HepG2 (cell line): ENCODE measurements around the gene CCDC57. TPM values are rescaled to one million over a fixed set of nuclear protein-coding genes. Genes with fewer than 3 reads are reported as not detected.

Experiments used
- ATF5 ChIP-seq: sonication (generic); formaldehyde crosslinking; IDR thresholded peaks from 2 replicates; pipeline ENCODE4 v1.4.0; 2020; ENCODE audit warnings: mild to moderate bottlenecking, low read depth, missing genetic modification reagents
- HNRNPL ChIP-seq: fragments of 200-400 bp; formaldehyde crosslinking; IDR thresholded peaks from 2 replicates; pipeline ENCODE4 v1.6.1; 2017; ENCODE audit warnings: mild to moderate bottlenecking, low read depth, low read length
- HOXA7 ChIP-seq: sonication (generic); formaldehyde crosslinking; IDR thresholded peaks from 2 replicates; pipeline ENCODE4 v1.8.1; 2022; ENCODE audit warnings: mild to moderate bottlenecking, missing genetic modification reagents, moderate library complexity
- JUN ChIP-seq: sonication (generic); formaldehyde crosslinking; IDR thresholded peaks from 2 replicates; pipeline ENCODE4 v1.4.0; 2020; ENCODE audit warnings: mild to moderate bottlenecking, missing genetic modification reagents
- KLF16 ChIP-seq, 2 experiments: sonication (generic) in 1 of 2; formaldehyde crosslinking in 1 of 2; IDR thresholded peaks; 2 replicates each; pipeline versions ENCODE4 v1.6.1 to v1.8.0; 2016 to 2023; ENCODE audit warnings: missing genetic modification reagents in 2 of 2, missing compliant biosample characterization in 1 of 2
- MTERF4 ChIP-seq: sonication (generic); formaldehyde crosslinking; IDR thresholded peaks from 2 replicates; pipeline ENCODE4 v1.8.0; 2023; ENCODE audit warnings: mild to moderate bottlenecking, missing genetic modification reagents
- PHF5A ChIP-seq: IDR thresholded peaks from one replicate; pipeline ENCODE4 v1.6.1; 2018; ENCODE audit warnings: low read depth, missing genetic modification reagents; ENCODE audit not compliant: unreplicated experiment
- POGZ ChIP-seq: sonication (generic); formaldehyde crosslinking; IDR thresholded peaks from 2 replicates; pipeline ENCODE4 v1.4.0; 2020; ENCODE audit warnings: mild to moderate bottlenecking, missing genetic modification reagents
- ZNF18 ChIP-seq: sonication (generic); formaldehyde crosslinking; IDR thresholded peaks from 2 replicates; pipeline ENCODE4 v1.8.0; 2022; ENCODE audit warnings: mild to moderate bottlenecking, missing genetic modification reagents; ENCODE audit not compliant: insufficient replicate concordance
- ZNF256 ChIP-seq: sonication (generic); formaldehyde crosslinking; conservative IDR thresholded peaks from 2 replicates; pipeline ENCODE4 v1.4.0; 2020; ENCODE audit warnings: missing genetic modification reagents
- ZNF331 ChIP-seq: sonication (generic); formaldehyde crosslinking; IDR thresholded peaks from 2 replicates; pipeline ENCODE4 v1.4.0; 2020; ENCODE audit warnings: missing genetic modification reagents
- ZNF441 ChIP-seq: sonication (generic); formaldehyde crosslinking; IDR thresholded peaks from 2 replicates; pipeline ENCODE4 v1.7.0; 2021; ENCODE audit warnings: missing genetic modification reagents, borderline replicate concordance
- polyA plus RNA-seq, 8 experiments: library from polyadenylated mRNA; depleted of rRNA in 3 of 8; stranded (reverse) in 7 of 8; unstranded in 1 of 8; fragments of >200 nt; fragmentation: Illumina TruSeq in 4 of 8; extraction: Trizol in 4 of 8; gene quantifications; 2 replicates each; pipeline versions ENCODE4 v1.2.1 to v1.2.3, GENCODE V29; 2011 to 2016; ENCODE audit warnings: low read depth in 4 of 8, missing spikeins in 1 of 8, mixed read lengths in 1 of 8; ENCODE audit not compliant: insufficient read depth in 1 of 8
- total RNA-seq, 5 experiments: library from RNA; depleted of rRNA; stranded (reverse); fragments of >200 nt; fragmentation: Illumina TruSeq; extraction: Trizol; gene quantifications; 2 replicates each; pipeline ENCODE4 v1.2.3, GENCODE V29; 2016; ENCODE audit warnings: low read depth in 1 of 5
- TF ChIP-seq, protein P1 (sequence below): sonication (generic); formaldehyde crosslinking; IDR thresholded peaks from 2 replicates; pipeline ENCODE4 v1.4.0; 2020; ENCODE audit warnings: mild to moderate bottlenecking, missing genetic modification reagents
- TF ChIP-seq, protein P2 (sequence below): sonication (generic); formaldehyde crosslinking; IDR thresholded peaks from 2 replicates; pipeline ENCODE4 v1.4.0; 2020; ENCODE audit warnings: mild to moderate bottlenecking, missing genetic modification reagents
- TF ChIP-seq, protein P3 (sequence below): IDR thresholded peaks from 2 replicates; pipeline ENCODE4 v1.6.1; 2016; ENCODE audit warnings: missing compliant biosample characterization, missing genetic modification reagents, borderline replicate concordance
- TF ChIP-seq, protein P4 (sequence below), 2 experiments: sonication (generic) in 1 of 2; formaldehyde crosslinking in 1 of 2; IDR thresholded peaks; 2 replicates each; pipeline versions ENCODE4 v1.4.0 to v1.6.1; 2016 to 2020; ENCODE audit warnings: borderline replicate concordance in 1 of 2, low read depth in 1 of 2, mild to moderate bottlenecking in 1 of 2, missing genetic modification reagents in 1 of 2

Gene CCDC57
- total and polyA plus RNA-seq, 2 of the 13 experiments (the other 11 are each of a cell fraction or from before 2014, with no cell fraction given) = 59.3 to 59.9 TPM

DNA sequence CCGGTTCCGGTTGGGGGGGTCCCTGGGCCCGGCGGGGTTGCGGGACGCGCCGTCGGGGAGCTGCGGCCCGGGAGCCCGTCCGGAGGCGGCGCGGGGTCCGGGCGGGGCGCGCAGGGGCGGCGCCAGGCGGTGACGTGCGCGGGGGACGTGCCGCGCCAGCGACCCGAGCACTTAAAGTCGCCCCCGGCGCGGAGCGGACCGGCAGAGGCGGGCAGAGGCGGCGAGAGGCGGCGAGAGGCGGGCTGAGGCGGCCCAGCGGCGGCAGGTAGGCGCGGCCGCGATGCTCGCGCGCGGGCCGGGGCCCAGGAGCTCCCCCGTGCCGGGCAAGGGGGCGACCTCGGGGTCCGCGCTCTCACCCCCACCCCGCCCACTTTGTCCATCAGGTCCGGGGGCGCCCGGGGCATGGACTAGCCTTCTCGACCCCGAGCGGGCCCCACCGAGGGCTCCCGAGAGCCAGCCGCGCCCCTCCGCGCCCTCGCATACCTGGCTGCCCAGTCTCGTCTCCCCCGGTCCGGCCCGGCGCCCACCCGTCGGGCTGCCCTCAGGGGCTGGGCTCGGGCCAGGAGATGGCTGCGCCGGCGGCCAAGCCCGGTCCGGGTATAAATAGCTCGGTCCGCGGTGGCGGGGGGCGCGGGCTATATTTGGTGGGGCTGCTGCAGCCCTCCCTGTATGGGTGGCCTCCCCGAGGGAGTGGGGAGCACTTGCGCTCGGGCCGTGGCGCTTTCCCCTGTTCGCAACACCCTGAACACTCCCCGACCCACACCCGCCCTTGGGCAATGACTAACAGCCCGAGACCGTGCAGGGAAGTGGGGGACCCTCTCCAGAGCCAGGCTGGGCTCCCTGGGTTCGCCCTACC is 16.4 kb upstream of the CCDC57 start, which contains the start of gene SLC16A3 (continued):
- TF ChIP-seq, protein P1, sequence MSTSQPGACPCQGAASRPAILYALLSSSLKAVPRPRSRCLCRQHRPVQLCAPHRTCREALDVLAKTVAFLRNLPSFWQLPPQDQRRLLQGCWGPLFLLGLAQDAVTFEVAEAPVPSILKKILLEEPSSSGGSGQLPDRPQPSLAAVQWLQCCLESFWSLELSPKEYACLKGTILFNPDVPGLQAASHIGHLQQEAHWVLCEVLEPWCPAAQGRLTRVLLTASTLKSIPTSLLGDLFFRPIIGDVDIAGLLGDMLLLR = no peak
- TF ChIP-seq ZNF441 (CRISPR knock-in tag) (peak; percentile 41; the same call in 1 of the 2 replicates), ZNF331 (0 out of 2 replicates have a peak, but pooled peaks have one; percentile 58), PHF5A (CRISPR knock-in tag) (no peak), KLF16 (CRISPR knock-in tag; IDR thresholded peaks at IDR 0.05) (no peak), HOXA7 (no peak), HNRNPL (no peak; the same call in 1 of the 2 replicates), ZNF256 (CRISPR knock-in tag) (no peak), JUN (CRISPR knock-in tag) (no peak), ATF5 (CRISPR knock-in tag) (0 out of 2 replicates have a peak, but pooled peaks have one; percentile 34), POGZ (CRISPR knock-in tag) (no peak; the same call in 1 of the 2 replicates), ZNF18 (CRISPR knock-in tag) (no peak), MTERF4 (CRISPR knock-in tag) (no peak)
- TF ChIP-seq, protein P2, sequence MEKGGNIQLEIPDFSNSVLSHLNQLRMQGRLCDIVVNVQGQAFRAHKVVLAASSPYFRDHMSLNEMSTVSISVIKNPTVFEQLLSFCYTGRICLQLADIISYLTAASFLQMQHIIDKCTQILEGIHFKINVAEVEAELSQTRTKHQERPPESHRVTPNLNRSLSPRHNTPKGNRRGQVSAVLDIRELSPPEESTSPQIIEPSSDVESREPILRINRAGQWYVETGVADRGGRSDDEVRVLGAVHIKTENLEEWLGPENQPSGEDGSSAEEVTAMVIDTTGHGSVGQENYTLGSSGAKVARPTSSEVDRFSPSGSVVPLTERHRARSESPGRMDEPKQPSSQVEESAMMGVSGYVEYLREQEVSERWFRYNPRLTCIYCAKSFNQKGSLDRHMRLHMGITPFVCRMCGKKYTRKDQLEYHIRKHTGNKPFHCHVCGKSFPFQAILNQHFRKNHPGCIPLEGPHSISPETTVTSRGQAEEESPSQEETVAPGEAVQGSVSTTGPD (CRISPR knock-in tag) = no peak
- TF ChIP-seq, protein P3, sequence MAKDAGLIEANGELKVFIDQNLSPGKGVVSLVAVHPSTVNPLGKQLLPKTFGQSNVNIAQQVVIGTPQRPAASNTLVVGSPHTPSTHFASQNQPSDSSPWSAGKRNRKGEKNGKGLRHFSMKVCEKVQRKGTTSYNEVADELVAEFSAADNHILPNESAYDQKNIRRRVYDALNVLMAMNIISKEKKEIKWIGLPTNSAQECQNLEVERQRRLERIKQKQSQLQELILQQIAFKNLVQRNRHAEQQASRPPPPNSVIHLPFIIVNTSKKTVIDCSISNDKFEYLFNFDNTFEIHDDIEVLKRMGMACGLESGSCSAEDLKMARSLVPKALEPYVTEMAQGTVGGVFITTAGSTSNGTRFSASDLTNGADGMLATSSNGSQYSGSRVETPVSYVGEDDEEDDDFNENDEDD (CRISPR knock-in tag) = peak; percentile 28; the same call in 1 of the 2 replicates
- TF ChIP-seq, protein P4, sequence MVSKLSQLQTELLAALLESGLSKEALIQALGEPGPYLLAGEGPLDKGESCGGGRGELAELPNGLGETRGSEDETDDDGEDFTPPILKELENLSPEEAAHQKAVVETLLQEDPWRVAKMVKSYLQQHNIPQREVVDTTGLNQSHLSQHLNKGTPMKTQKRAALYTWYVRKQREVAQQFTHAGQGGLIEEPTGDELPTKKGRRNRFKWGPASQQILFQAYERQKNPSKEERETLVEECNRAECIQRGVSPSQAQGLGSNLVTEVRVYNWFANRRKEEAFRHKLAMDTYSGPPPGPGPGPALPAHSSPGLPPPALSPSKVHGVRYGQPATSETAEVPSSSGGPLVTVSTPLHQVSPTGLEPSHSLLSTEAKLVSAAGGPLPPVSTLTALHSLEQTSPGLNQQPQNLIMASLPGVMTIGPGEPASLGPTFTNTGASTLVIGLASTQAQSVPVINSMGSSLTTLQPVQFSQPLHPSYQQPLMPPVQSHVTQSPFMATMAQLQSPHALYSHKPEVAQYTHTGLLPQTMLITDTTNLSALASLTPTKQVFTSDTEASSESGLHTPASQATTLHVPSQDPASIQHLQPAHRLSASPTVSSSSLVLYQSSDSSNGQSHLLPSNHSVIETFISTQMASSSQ (IDR thresholded peaks at IDR 0.05; ENCODE audit: low read depth) = no peak
- TF ChIP-seq, protein P4 (CRISPR knock-in tag; IDR thresholded peaks at IDR 0.05; ENCODE audit: borderline replicate concordance) = no peak
